ENCODE data around the gene NOP56. TPM values are rescaled to one million over a fixed set of nuclear protein-coding genes. Genes with fewer than 3 reads are reported as not detected.

The NOP56 gene
- polyA plus RNA-seq, 2 of the 4 experiments (the other 2 are of a cell fraction), result 571 to 658 TPM

DNA sequence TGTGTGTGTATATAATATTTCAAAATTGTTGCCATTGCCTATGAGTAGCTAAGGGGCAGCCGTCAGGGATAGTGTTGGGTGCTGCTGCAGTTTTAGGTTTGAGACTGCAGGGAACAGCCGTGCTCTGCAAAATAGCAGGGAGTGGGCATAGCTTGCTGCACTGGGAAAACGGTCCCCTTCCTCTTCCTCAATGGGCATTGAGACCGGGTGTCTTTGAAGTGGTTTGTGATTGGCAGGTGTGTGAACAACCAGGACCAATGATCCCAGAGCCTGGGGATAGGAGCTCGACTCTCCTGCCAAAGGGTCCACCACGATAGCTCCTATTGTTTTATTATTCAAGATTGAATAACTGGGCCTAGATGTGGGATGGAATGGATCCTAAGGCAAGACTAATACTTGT lies 35.1 kb downstream of the NOP56 start (continued):
- TF ChIP-seq, protein P1, sequence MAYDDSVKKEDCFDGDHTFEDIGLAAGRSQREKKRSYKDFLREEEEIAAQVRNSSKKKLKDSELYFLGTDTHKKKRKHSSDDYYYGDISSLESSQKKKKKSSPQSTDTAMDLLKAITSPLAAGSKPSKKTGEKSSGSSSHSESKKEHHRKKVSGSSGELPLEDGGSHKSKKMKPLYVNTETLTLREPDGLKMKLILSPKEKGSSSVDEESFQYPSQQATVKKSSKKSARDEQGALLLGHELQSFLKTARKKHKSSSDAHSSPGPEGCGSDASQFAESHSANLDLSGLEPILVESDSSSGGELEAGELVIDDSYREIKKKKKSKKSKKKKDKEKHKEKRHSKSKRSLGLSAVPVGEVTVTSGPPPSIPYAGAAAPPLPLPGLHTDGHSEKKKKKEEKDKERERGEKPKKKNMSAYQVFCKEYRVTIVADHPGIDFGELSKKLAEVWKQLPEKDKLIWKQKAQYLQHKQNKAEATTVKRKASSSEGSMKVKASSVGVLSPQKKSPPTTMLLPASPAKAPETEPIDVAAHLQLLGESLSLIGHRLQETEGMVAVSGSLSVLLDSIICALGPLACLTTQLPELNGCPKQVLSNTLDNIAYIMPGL (CRISPR knock-in tag; IDR thresholded peaks at IDR 0.05; ENCODE audit: borderline replicate concordance), result no peak
- TF ChIP-seq ZNF302 (CRISPR knock-in tag; IDR thresholded peaks at IDR 0.05), result no peak
- TF ChIP-seq RARB (CRISPR knock-in tag; IDR thresholded peaks at IDR 0.05), result no peak
- TF ChIP-seq, protein P2, sequence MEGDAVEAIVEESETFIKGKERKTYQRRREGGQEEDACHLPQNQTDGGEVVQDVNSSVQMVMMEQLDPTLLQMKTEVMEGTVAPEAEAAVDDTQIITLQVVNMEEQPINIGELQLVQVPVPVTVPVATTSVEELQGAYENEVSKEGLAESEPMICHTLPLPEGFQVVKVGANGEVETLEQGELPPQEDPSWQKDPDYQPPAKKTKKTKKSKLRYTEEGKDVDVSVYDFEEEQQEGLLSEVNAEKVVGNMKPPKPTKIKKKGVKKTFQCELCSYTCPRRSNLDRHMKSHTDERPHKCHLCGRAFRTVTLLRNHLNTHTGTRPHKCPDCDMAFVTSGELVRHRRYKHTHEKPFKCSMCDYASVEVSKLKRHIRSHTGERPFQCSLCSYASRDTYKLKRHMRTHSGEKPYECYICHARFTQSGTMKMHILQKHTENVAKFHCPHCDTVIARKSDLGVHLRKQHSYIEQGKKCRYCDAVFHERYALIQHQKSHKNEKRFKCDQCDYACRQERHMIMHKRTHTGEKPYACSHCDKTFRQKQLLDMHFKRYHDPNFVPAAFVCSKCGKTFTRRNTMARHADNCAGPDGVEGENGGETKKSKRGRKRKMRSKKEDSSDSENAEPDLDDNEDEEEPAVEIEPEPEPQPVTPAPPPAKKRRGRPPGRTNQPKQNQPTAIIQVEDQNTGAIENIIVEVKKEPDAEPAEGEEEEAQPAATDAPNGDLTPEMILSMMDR (IDR thresholded peaks at IDR 0.05), result no peak
- TF ChIP-seq HDAC2 (IDR thresholded peaks at IDR 0.05), result no peak
- TF ChIP-seq MAZ (IDR thresholded peaks at IDR 0.05; ENCODE audit: borderline replicate concordance, low read depth, low read length), result no peak
- TF ChIP-seq, protein P3, sequence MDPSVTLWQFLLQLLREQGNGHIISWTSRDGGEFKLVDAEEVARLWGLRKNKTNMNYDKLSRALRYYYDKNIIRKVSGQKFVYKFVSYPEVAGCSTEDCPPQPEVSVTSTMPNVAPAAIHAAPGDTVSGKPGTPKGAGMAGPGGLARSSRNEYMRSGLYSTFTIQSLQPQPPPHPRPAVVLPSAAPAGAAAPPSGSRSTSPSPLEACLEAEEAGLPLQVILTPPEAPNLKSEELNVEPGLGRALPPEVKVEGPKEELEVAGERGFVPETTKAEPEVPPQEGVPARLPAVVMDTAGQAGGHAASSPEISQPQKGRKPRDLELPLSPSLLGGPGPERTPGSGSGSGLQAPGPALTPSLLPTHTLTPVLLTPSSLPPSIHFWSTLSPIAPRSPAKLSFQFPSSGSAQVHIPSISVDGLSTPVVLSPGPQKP (IDR thresholded peaks at IDR 0.05; ENCODE audit: low read depth, low read length), result no peak
- no peak for TF ChIP-seq CHD4 (IDR thresholded peaks at IDR 0.05; ENCODE audit: borderline replicate concordance)
- no peak for TF ChIP-seq ZC3H11A (IDR thresholded peaks at IDR 0.05)

DNA sequence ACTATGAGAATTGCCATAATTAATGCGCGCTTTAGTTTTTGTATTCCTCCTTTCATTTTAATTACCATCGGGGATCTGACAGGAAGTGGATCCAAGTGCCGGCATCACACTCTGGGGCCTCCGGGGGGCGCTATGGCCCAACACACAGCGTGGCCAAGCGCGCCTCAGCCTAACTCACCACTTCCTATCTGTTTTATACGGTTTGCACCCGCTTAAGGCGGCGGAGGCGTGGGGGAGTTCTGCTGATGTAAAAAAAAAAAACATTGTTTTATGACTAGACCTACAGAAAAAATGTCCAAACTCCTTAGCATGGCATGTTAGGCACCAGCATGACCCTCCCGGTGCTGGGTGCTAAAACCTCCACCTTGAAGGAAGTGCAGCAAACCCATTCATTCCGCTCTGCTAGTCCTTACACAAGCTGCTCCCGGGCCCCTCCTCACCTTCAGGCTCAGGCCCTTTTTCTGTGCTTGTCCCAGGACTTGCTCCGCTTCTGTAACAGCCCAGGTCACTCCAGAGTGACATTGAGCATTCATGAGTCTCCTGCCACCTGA lies 35.7 kb downstream of the NOP56 start:
- CTCF ChIA-PET, result interaction anchor here (0.6 to 5.2 kb wide), 18 partner anchors 8 to 426 kb away, joined by 3 to 60 read pairs (median 4); no protein-coding TSS in a partner anchor

More for the DNA sequence above, 35.7 kb downstream of the NOP56 start:
- TF ChIP-seq, protein P1 (CRISPR knock-in tag; IDR thresholded peaks at IDR 0.05; ENCODE audit: borderline replicate concordance), result no peak
- TF ChIP-seq RFX5 (IDR thresholded peaks at IDR 0.05) (no peak), POLR2AphosphoS2 (conservative IDR thresholded peaks at IDR 0.05; ENCODE audit: low read length) (no peak), RAD21 (conservative IDR thresholded peaks at IDR 0.05 in 1 of 2, IDR thresholded peaks at IDR 0.05 in 1 of 2) (peak; percentile 61 to 71), CBX8 (IDR thresholded peaks at IDR 0.05) (no peak), TP53 (CRISPR knock-in tag; IDR thresholded peaks at IDR 0.05) (no peak), FOSL2 (IDR thresholded peaks at IDR 0.05) (no peak), FOSL2 (CRISPR knock-in tag; IDR thresholded peaks at IDR 0.05) (no peak), SMC3 (IDR thresholded peaks at IDR 0.05) (peak; percentile 24; the same call in 1 of the 3 replicates), EHF (CRISPR knock-in tag; IDR thresholded peaks at IDR 0.05) (no peak), NFE2L2 (conservative IDR thresholded peaks at IDR 0.05; ENCODE audit: low read length) (no peak), KDM5A (IDR thresholded peaks at IDR 0.05) (no peak), PHF8 (IDR thresholded peaks at IDR 0.05; ENCODE audit: borderline replicate concordance, low read depth) (no peak)
- TF ChIP-seq, protein P2 (IDR thresholded peaks at IDR 0.05), result peak; percentile 51
- peak in 1 of 2 experiments; percentile 65; a peak in 3 of 6 replicates for ATAC-seq
- DNase-seq (ENCODE audit: low read depth in 1 of 2, low spot score in 1 of 2), result peak in 1 of 2 experiments; percentile 59
- 0 out of 3 replicates have a peak, but pooled peaks cover 3% of the 10 kb centered on the region for H3K4me1 ChIP-seq
- WGBS (ENCODE audit: missing lambda C conversion rate), result 44% methylated on average over 18 of the region's 18 CpGs
- no peak overlapping the region for H3K4me2 ChIP-seq
- no peak overlapping the region for H3K4me3 ChIP-seq
- FAIRE-seq, result no peak
- no peaks in the 10 kb centered on the region for H3K9me3 ChIP-seq
- POLR2A ChIA-PET, result no interaction called here
- H3K27ac ChIP-seq, result no peak overlapping the region

Data from A549 (cell line).